HEK293T (cell line): ENCODE results near the gene TWF1.

Experiments used
- CTCF ChIA-PET: fragments of 350-600 bp; formaldehyde crosslinking; extraction: SDS; loops from one replicate; lab custom pipeline; 2021; ENCODE audit warnings: antibody characterized with exemption, inconsistent platforms; lab: Yijun Ruan, JAX
- POLR2A ChIA-PET: fragments of 350-600 bp; formaldehyde crosslinking; extraction: SDS; loops from one replicate; lab custom pipeline; 2020; ENCODE audit warnings: antibody characterized with exemption, inconsistent platforms; lab: Yijun Ruan, JAX
- DNase-seq: peaks from one replicate; pipeline ENCODE4 v3.0.0; 2012; ENCODE audit warnings: mixed read lengths; ENCODE audit errors: extremely low spot score
- ARNT ChIP-seq: fragments of 450-650 bp; IDR thresholded peaks from 2 replicates; pipeline ENCODE4 v1.6.1; 2017; ENCODE audit warnings: mild to moderate bottlenecking
- BHLHE40 ChIP-seq: fragments of 450-650 bp; IDR thresholded peaks from 2 replicates; pipeline ENCODE4 v1.6.1; 2016; ENCODE audit warnings: mild to moderate bottlenecking, moderate library complexity, borderline replicate concordance
- CTBP1 ChIP-seq: fragments of 450-650 bp; IDR thresholded peaks from 2 replicates; pipeline ENCODE4 v1.6.1; 2016; ENCODE audit warnings: borderline replicate concordance
- ELF4 ChIP-seq: fragments of 450-650 bp; IDR thresholded peaks from 2 replicates; pipeline ENCODE4 v1.6.1; 2017; ENCODE audit warnings: antibody characterized with exemption
- FOXA1 ChIP-seq: fragments of 450-650 bp; IDR thresholded peaks from 2 replicates; pipeline ENCODE4 v1.6.1; 2016; ENCODE audit warnings: mild to moderate bottlenecking
- FOXK2 ChIP-seq: fragments of 450-650 bp; IDR thresholded peaks from 2 replicates; pipeline ENCODE4 v1.6.1; 2016; ENCODE audit warnings: mild to moderate bottlenecking
- FOXM1 ChIP-seq: fragments of 450-650 bp; IDR thresholded peaks from 2 replicates; pipeline ENCODE4 v1.6.1; 2017; ENCODE audit warnings: mild to moderate bottlenecking, borderline replicate concordance
- HDGF ChIP-seq: fragments of 450-650 bp; IDR thresholded peaks from 2 replicates; pipeline ENCODE4 v1.6.1; 2017; ENCODE audit warnings: antibody characterized with exemption, borderline replicate concordance
- L3MBTL2 ChIP-seq: fragments of 450-650 bp; conservative IDR thresholded peaks from 2 replicates; pipeline ENCODE4 v1.6.1; 2016; ENCODE audit warnings: mild to moderate bottlenecking
- LEF1 ChIP-seq: fragments of 450-650 bp; IDR thresholded peaks from 2 replicates; pipeline ENCODE4 v1.6.1; 2017; ENCODE audit warnings: mild to moderate bottlenecking, borderline replicate concordance
- NFRKB ChIP-seq: fragments of 450-650 bp; IDR thresholded peaks from 2 replicates; pipeline ENCODE4 v1.6.1; 2016; ENCODE audit warnings: mild to moderate bottlenecking, moderate library complexity
- SP1 ChIP-seq: fragments of 450-650 bp; IDR thresholded peaks from 2 replicates; pipeline ENCODE4 v1.6.1; 2017
- SUZ12 ChIP-seq: fragments of 450-650 bp; IDR thresholded peaks from 2 replicates; pipeline ENCODE4 v1.6.1; 2016; ENCODE audit warnings: mild to moderate bottlenecking
- TARDBP ChIP-seq: fragments of 450-650 bp; IDR thresholded peaks from 2 replicates; pipeline ENCODE4 v1.6.1; 2016
- ZNF384 ChIP-seq: fragments of 450-650 bp; IDR thresholded peaks from 2 replicates; pipeline ENCODE4 v1.6.1; 2016
- TF ChIP-seq, protein P1 (sequence below): fragments of 450-650 bp; IDR thresholded peaks from 2 replicates; pipeline ENCODE4 v1.6.1; 2016

Gene TWF1

DNA sequence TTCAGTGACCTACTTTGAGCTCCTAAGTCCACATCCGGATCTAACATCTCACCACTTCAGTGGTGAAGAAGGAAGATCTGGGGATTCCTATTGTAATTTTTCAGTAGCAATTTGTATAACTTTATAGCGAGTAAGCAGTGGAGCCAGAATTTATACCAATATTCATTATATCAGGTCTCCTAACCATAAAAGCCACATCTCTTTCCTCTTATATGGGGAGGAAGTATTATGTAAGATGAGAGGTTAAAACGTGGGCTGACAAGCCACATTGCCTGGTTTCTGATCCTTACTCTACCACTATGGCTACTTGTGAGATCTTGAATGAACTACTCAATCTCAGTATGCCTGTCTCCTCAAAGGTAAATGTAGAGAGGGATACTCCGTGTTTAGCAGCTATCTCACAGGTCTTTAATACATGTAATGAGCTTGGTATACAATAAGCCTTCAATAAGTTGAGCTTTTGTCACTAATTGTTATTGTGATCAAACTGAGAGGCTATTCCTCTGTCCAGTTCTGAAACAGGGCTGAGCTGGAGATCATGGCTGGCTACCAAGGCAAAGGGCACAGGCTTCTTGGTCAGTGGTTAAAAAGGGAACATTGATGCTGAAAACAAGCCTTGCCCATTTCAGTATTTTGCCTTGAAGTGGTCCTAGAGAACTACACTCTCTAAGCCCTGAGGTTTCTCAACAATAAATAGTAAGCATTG lies 26.5 kb upstream of the TWF1 start:
- CTCF ChIA-PET = no interaction called here
- TF ChIP-seq FOXA1 (no peak), BHLHE40 (no peak), L3MBTL2 (no peak), LEF1 (no peak), SUZ12 (no peak), ELF4 (no peak), FOXK2 (no peak), SP1 (no peak), ARNT (no peak), ZNF384 (no peak), NFRKB (no peak), FOXM1 (no peak), CTBP1 (no peak), TARDBP (no peak), HDGF (no peak)
- TF ChIP-seq, protein P1, sequence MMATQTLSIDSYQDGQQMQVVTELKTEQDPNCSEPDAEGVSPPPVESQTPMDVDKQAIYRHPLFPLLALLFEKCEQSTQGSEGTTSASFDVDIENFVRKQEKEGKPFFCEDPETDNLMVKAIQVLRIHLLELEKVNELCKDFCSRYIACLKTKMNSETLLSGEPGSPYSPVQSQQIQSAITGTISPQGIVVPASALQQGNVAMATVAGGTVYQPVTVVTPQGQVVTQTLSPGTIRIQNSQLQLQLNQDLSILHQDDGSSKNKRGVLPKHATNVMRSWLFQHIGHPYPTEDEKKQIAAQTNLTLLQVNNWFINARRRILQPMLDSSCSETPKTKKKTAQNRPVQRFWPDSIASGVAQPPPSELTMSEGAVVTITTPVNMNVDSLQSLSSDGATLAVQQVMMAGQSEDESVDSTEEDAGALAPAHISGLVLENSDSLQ = no peak
- no peak for DNase-seq
- POLR2A ChIA-PET = interaction anchor here (1.0 to 1.4 kb wide), 2 partner anchors 24 to 27 kb away, joined by 3 to 5 read pairs; partner anchors contain the start of gene TWF1

DNA sequence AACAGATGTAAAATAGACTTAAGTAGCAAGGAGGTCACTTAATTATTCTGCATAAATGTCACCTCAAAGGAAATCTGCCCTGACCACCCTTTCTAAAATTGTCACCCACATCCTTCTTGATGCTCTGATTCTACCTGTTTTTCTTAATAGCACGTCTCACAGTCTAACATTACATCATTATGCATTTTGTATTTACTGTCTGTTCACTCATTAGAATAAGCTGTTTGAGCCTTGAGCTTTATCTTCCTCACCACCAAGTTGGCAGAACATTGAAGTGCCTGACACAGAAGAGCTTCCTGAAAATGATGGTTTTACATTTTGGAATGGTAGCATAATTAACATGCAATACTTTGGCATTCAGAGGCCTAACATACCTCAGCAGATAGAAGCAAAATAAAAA lies 21.0 kb upstream of the TWF1 start:
- ChIA-PET POLR2A (interaction anchor here (1.2 kb wide), 1 partner anchor 20 kb away, joined by 6 read pairs; the partner anchor contains the start of gene TWF1), CTCF (no interaction called here)
- no peak for TF ChIP-seq HDGF
- TF ChIP-seq SUZ12 = no peak
- no peak for TF ChIP-seq ELF4
- TF ChIP-seq FOXK2 = no peak
- TF ChIP-seq BHLHE40 = no peak
- no peak for TF ChIP-seq CTBP1
- TF ChIP-seq LEF1 = no peak
- TF ChIP-seq, protein P1 = no peak
- TF ChIP-seq FOXA1 = no peak
- no peak for TF ChIP-seq SP1
- no peak for TF ChIP-seq TARDBP
- no peak for TF ChIP-seq ZNF384
- no peak for TF ChIP-seq NFRKB
- TF ChIP-seq L3MBTL2 = no peak
- TF ChIP-seq FOXM1 = no peak
- TF ChIP-seq ARNT = no peak
- DNase-seq = no peak

DNA sequence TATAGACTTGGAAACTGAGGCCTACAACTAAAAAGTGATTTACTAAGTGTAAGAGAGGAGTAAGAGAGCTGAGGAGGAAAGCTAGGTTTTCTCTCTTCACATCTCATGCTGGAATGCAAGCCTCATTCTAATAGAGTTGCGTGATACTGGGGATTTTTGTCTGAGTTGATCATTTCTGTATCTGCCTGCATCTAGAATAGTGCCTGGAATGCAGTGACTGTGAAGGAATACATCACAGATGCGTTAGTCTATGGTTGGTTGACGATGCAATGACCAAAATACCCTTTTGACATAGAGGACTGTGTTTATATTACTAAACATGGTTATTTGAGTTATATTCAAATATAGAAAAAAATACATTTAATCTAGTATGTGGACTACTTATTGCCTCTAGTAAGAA lies 20.6 kb upstream of the TWF1 start:
- POLR2A ChIA-PET = interaction anchor here (0.9 to 1.2 kb wide), 2 partner anchors 9 to 20 kb away, joined by 3 to 6 read pairs; partner anchors contain the start of genes TMEM117 and TWF1
- CTCF ChIA-PET = no interaction called here
- no peak for DNase-seq
- no peak for TF ChIP-seq ELF4
- no peak for TF ChIP-seq NFRKB
- TF ChIP-seq FOXM1 = no peak
- no peak for TF ChIP-seq SP1
- no peak for TF ChIP-seq FOXA1
- TF ChIP-seq, protein P1 = no peak
- no peak for TF ChIP-seq ARNT
- no peak for TF ChIP-seq CTBP1
- TF ChIP-seq LEF1 = no peak
- TF ChIP-seq SUZ12 = no peak
- TF ChIP-seq ZNF384 = no peak
- no peak for TF ChIP-seq BHLHE40
- no peak for TF ChIP-seq HDGF
- TF ChIP-seq TARDBP = no peak
- no peak for TF ChIP-seq L3MBTL2
- TF ChIP-seq FOXK2 = no peak

DNA sequence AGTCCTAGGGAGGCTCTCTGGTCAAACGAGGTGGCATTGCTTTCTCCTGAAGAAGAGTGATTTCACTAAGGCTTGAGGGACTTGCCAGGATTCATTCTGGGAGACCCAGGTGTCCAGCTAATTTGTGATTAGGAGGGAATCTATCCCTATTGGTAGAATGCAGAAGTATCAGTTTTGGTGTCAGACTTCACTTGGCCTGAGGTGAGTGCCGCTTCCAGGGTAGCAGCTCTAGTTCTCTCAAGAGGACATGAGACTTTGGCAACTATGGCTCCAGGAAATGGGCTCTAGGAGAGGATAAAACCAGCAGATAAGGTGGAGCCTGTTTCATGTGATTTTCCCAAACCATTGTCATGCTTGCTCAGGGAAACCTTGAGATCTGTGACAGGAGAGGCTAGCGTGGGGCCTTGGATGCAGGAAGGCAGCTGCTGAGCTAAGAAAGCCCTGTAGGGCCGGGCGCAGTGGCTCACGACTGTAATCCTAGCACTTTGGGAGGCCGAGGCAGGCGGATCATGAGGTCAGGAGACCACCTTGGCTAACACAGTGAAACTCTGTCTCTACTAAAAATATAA lies 18.2 kb upstream of the TWF1 start:
- CTCF ChIA-PET = no interaction called here
- TF ChIP-seq FOXA1 (no peak), ZNF384 (no peak), HDGF (no peak), NFRKB (no peak), ELF4 (no peak), SUZ12 (no peak), BHLHE40 (no peak), L3MBTL2 (no peak), ARNT (no peak), CTBP1 (no peak), SP1 (no peak), TARDBP (no peak), LEF1 (no peak), FOXK2 (no peak), FOXM1 (no peak)
- TF ChIP-seq, protein P1 = no peak
- POLR2A ChIA-PET = interaction anchor here (0.6 kb wide), 1 partner anchor 17 kb away, joined by 3 read pairs; no protein-coding TSS in a partner anchor
- DNase-seq = no peak

DNA sequence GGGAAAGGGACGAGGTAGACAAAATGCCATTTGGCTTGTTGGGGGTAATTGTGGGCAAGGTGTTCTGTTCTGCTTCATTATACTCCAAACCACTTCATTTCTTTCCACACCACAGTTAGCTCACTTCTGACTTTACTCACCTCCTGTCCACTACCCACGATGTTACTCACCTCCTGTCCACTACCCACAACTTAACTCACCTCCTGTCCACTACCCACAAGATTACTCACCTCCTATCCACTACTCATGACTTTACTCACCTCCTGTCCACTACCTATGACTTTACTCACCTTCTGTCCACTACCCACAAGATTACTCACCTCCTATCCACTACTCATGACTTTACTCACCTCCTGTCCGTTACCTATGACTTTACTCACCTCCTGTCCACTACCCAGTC lies 10.1 kb upstream of the TWF1 start:
- CTCF ChIA-PET = no interaction called here
- TF ChIP-seq TARDBP (no peak), HDGF (no peak), CTBP1 (no peak), SP1 (no peak), L3MBTL2 (no peak), ARNT (no peak), FOXA1 (no peak), BHLHE40 (no peak), NFRKB (no peak), FOXM1 (no peak)
- TF ChIP-seq, protein P1 = no peak
- POLR2A ChIA-PET = interaction anchor here (3.2 kb wide), 1 partner anchor 10 kb away, joined by 23 read pairs; the partner anchor contains the start of gene TWF1
- DNase-seq = no peak
